ENCODE measurements around the gene ARID3A.

ARID3A gene

GRCh38 chr19:912181-913079 lies 13.4 kb upstream of the ARID3A start:
- TF ChIP-seq GATA1 (IDR thresholded peaks at IDR 0.05; ENCODE audit: low read depth, low read length) (no peak), POLR2A (IDR thresholded peaks at IDR 0.05; ENCODE audit: low read length) (no peak)
- DNase-seq, result peak; percentile 61 to 78

- DNase-seq, result peak; percentile 84 to 91
- TF ChIP-seq POLR2A (IDR thresholded peaks at IDR 0.05; ENCODE audit: low read length), result peak; percentile 45
- TF ChIP-seq GATA1 (IDR thresholded peaks at IDR 0.05; ENCODE audit: low read depth, low read length), result no peak
These were observed 12.6 kb upstream of the ARID3A start, which contains the start of gene R3HDM4 for GRCh38 chr19:913080-913748. Gene R3HDM4 (minus strand): TSS chr19:913219. CDS start chr19:913157, 62 bp downstream.

GRCh38 chr19:916645-917322 lies 9.1 kb upstream of the ARID3A start:
- TF ChIP-seq GATA1 (IDR thresholded peaks at IDR 0.05; ENCODE audit: low read depth, low read length) (no peak), POLR2A (IDR thresholded peaks at IDR 0.05; ENCODE audit: low read length) (no peak)
- DNase-seq, result peak; percentile 48 to 49

GRCh38 chr19:917323-918151 lies 8.3 kb upstream of the ARID3A start, which contains the start of gene KISS1R:
Gene KISS1R (plus strand): TSS chr19:917333. CDS start chr19:917503, 170 bp downstream.
- TF ChIP-seq POLR2A (IDR thresholded peaks at IDR 0.05; ENCODE audit: low read length) (no peak), GATA1 (IDR thresholded peaks at IDR 0.05; ENCODE audit: low read depth, low read length) (no peak)
- DNase-seq, result peak; percentile 70 to 83

- no peak for TF ChIP-seq POLR2A (IDR thresholded peaks at IDR 0.05; ENCODE audit: low read length)
- TF ChIP-seq GATA1 (IDR thresholded peaks at IDR 0.05; ENCODE audit: low read depth, low read length), result no peak
- DNase-seq, result no peak
These were observed 7.7 kb upstream of the ARID3A start for GRCh38 chr19:918152-918437.

- no peak for DNase-seq
- TF ChIP-seq GATA1 (IDR thresholded peaks at IDR 0.05; ENCODE audit: low read depth, low read length), result no peak
- no peak for TF ChIP-seq POLR2A (IDR thresholded peaks at IDR 0.05; ENCODE audit: low read length)
These were observed 7.2 kb upstream of the ARID3A start for GRCh38 chr19:918481-919198.

- TF ChIP-seq GATA1 (IDR thresholded peaks at IDR 0.05; ENCODE audit: low read depth, low read length), result no peak
- no peak for TF ChIP-seq POLR2A (IDR thresholded peaks at IDR 0.05; ENCODE audit: low read length)
- DNase-seq, result peak in 1 of 2 experiments; percentile 50
These were observed 6.4 kb upstream of the ARID3A start for GRCh38 chr19:919199-920050.

- peak; percentile 54 to 57 for DNase-seq
- TF ChIP-seq POLR2A (IDR thresholded peaks at IDR 0.05; ENCODE audit: low read length), result no peak
- no peak for TF ChIP-seq GATA1 (IDR thresholded peaks at IDR 0.05; ENCODE audit: low read depth, low read length)
These were observed 5.6 kb upstream of the ARID3A start for GRCh38 chr19:920051-920864.

- peak; percentile 46 to 47 for DNase-seq
- no peak for TF ChIP-seq GATA1 (IDR thresholded peaks at IDR 0.05; ENCODE audit: low read depth, low read length)
- TF ChIP-seq POLR2A (IDR thresholded peaks at IDR 0.05; ENCODE audit: low read length), result no peak
These were observed 1.2 kb upstream of the ARID3A start for GRCh38 chr19:924553-925086.

- TF ChIP-seq GATA1 (IDR thresholded peaks at IDR 0.05; ENCODE audit: low read depth, low read length), result no peak
- TF ChIP-seq POLR2A (IDR thresholded peaks at IDR 0.05; ENCODE audit: low read length), result no peak
- DNase-seq, result peak; percentile 72 to 75
These were observed 729 bp upstream of the ARID3A start for GRCh38 chr19:925087-925525.

GRCh38 chr19:926323-926588 lies 421 bp downstream of the ARID3A start:
- no peak for DNase-seq
- no peak for TF ChIP-seq POLR2A (IDR thresholded peaks at IDR 0.05; ENCODE audit: low read length)
- no peak for TF ChIP-seq GATA1 (IDR thresholded peaks at IDR 0.05; ENCODE audit: low read depth, low read length)

Data from erythroblast (primary cell).